H1 (cell line): ENCODE measurements around the gene OR51I2. TPM values are rescaled to one million over a fixed set of nuclear protein-coding genes. Genes with fewer than 3 reads are reported as not detected.

Experiments used
- CTCF ChIA-PET: fragments of 300-600 bp; sonication (Branson Sonifier 250); formaldehyde crosslinking; loops from one replicate; lab custom pipeline; 2021; ENCODE audit not compliant: partially characterized antibody; lab: Charles Lee
- POLR2A ChIA-PET: fragments of 300-600 bp; sonication (Branson Sonifier 250); formaldehyde crosslinking; loops from one replicate; lab custom pipeline; 2021; ENCODE audit warnings: inconsistent platforms; ENCODE audit not compliant: partially characterized antibody; lab: Charles Lee
- DNase-seq, 2 experiments: peaks; one replicate each; pipeline versions ENCODE4 v3.0.0 to v3.0.0-alpha.2; 2010 to 2022; ENCODE audit warnings: low spot score in 2 of 2, low read depth in 1 of 2, mixed read lengths in 1 of 2
- FAIRE-seq: peaks from 2 replicates; lab custom pipeline; 2011; peaks lifted over from hg19 to GRCh38; lab: Jason Lieb, UNC
- H2AFZ ChIP-seq: 2 replicates; pipeline ENCODE4 v1.8.1; 2012; ENCODE audit warnings: low read length, inconsistent platforms
- H2AK5ac ChIP-seq: 2 replicates; pipeline ENCODE4 v1.6.1; 2013; ENCODE audit warnings: low read depth, low read length
- H2BK120ac ChIP-seq: replicated peaks from 2 replicates; pipeline ENCODE3; 2013; ENCODE audit warnings: low read depth, low read length, inconsistent platforms
- H2BK12ac ChIP-seq: 2 replicates; pipeline ENCODE4 v1.6.1; 2013; ENCODE audit warnings: low read depth, low read length
- H2BK15ac ChIP-seq: 2 replicates; pipeline ENCODE4 v1.6.1; 2013; ENCODE audit warnings: low read length
- H2BK20ac ChIP-seq: 2 replicates; pipeline ENCODE4 v1.6.1; 2013; ENCODE audit warnings: low read length
- H2BK5ac ChIP-seq: 2 replicates; pipeline ENCODE4 v1.6.1; 2013; ENCODE audit warnings: low read depth, low read length
- H3K14ac ChIP-seq: 2 replicates; pipeline ENCODE4 v1.6.1; 2013; ENCODE audit warnings: inconsistent platforms; ENCODE audit not compliant: insufficient read length
- H3K18ac ChIP-seq: 2 replicates; pipeline ENCODE4 v1.6.1; 2013; ENCODE audit warnings: low read length; ENCODE audit errors: extremely low read depth
- H3K23ac ChIP-seq: 2 replicates; pipeline ENCODE4 v1.6.1; 2013; ENCODE audit warnings: inconsistent platforms; ENCODE audit not compliant: insufficient read length
- H3K23me2 ChIP-seq: 2 replicates; pipeline ENCODE4 v1.6.1; 2013; ENCODE audit warnings: low read depth, low read length
- H3K27ac ChIP-seq: 2 replicates; pipeline ENCODE4 v1.6.1; 2011; ENCODE audit warnings: low read depth, low read length, inconsistent platforms
- H3K27me3 ChIP-seq, 4 experiments: replicated peaks in 1 of 4; 1 replicate in 1 of 4; 2 replicates in 3 of 4; pipeline versions ENCODE4 v1.6.1 to v1.8.1; 2011 to 2013; ENCODE audit warnings: low read length in 3 of 4, mild to moderate bottlenecking in 3 of 4, inconsistent platforms in 2 of 4, mixed read lengths in 2 of 4, moderate library complexity in 1 of 4; ENCODE audit not compliant: control insufficient read depth in 3 of 4, insufficient read depth in 3 of 4; ENCODE audit errors: extremely low read depth in 1 of 4
- H3K36me3 ChIP-seq, 4 experiments: 2 replicates each; pipeline versions ENCODE4 v1.6.1 to v1.8.1; 2011 to 2013; ENCODE audit warnings: mild to moderate bottlenecking in 4 of 4, low read length in 3 of 4, moderate library complexity in 2 of 4, control low read depth in 1 of 4, inconsistent platforms in 1 of 4; ENCODE audit not compliant: insufficient read depth in 4 of 4, control insufficient read depth in 2 of 4
- H3K4ac ChIP-seq: replicated peaks from 2 replicates; pipeline ENCODE3; 2013; ENCODE audit warnings: low read length, low read depth, mixed read lengths, inconsistent platforms; ENCODE audit not compliant: insufficient read length
- H3K4me1 ChIP-seq, 4 experiments: replicated peaks in 1 of 4; 1 replicate in 1 of 4; 2 replicates in 3 of 4; pipeline versions ENCODE4 v1.6.1 to v1.8.1; 2011 to 2013; ENCODE audit warnings: low read length in 3 of 4, inconsistent platforms in 2 of 4, mixed read lengths in 1 of 4; ENCODE audit not compliant: insufficient read depth in 4 of 4, control insufficient read depth in 3 of 4
- H3K4me2 ChIP-seq, 2 experiments: 2 replicates each; pipeline versions ENCODE4 v1.6.1 to v1.8.1; 2011 to 2013; ENCODE audit warnings: low read depth in 2 of 2, low read length in 2 of 2, control low read depth in 1 of 2, inconsistent platforms in 1 of 2, mild to moderate bottlenecking in 1 of 2; ENCODE audit not compliant: insufficient read depth in 1 of 2
- H3K4me3 ChIP-seq, 4 experiments: fragments of 200-600, 300-600 bp in 1 of 4; sonication (generic), shearing (Covaris generic), sonication (Bioruptor Twin) in 1 of 4; 2 replicates each; pipeline versions ENCODE4 v1.5.1 to v1.8.1; 2011 to 2016; ENCODE audit warnings: low read length in 4 of 4, low read depth in 3 of 4, control low read depth in 2 of 4, inconsistent platforms in 2 of 4, mild to moderate bottlenecking in 2 of 4, mixed read lengths in 1 of 4, moderate library complexity in 1 of 4; ENCODE audit not compliant: insufficient read depth in 2 of 4; ENCODE audit errors: extremely low read depth in 1 of 4
- H3K56ac ChIP-seq: replicated peaks from 2 replicates; pipeline ENCODE3; 2013; ENCODE audit warnings: low read depth, mild to moderate bottlenecking, mixed read lengths, low read length, inconsistent platforms; ENCODE audit not compliant: insufficient read length
- H3K79me1 ChIP-seq: 2 replicates; pipeline ENCODE4 v1.6.1; 2013; ENCODE audit warnings: low read depth, low read length, control low read depth
- H3K79me2 ChIP-seq, 2 experiments: 2 replicates each; pipeline versions ENCODE4 v1.6.1 to v1.8.1; 2012 to 2013; ENCODE audit warnings: low read length in 2 of 2, mild to moderate bottlenecking in 2 of 2, inconsistent platforms in 1 of 2; ENCODE audit not compliant: insufficient read depth in 2 of 2, control insufficient read depth in 1 of 2
- H3K9ac ChIP-seq, 4 experiments: replicated peaks in 1 of 4; 1 replicate in 1 of 4; 2 replicates in 3 of 4; pipeline versions ENCODE4 v1.6.1 to v1.8.1; 2011 to 2013; ENCODE audit warnings: low read depth in 3 of 4, low read length in 3 of 4, control low read depth in 2 of 4, mild to moderate bottlenecking in 2 of 4, moderate library complexity in 2 of 4, inconsistent platforms in 1 of 4; ENCODE audit errors: extremely low read depth in 1 of 4
- H3K9me3 ChIP-seq, 2 experiments: 2 replicates each; pipeline versions ENCODE4 v1.6.1 to v1.8.1; 2012 to 2013; ENCODE audit warnings: mild to moderate bottlenecking in 2 of 2, moderate library complexity in 2 of 2, control low read depth in 1 of 2, inconsistent platforms in 1 of 2, low read depth in 1 of 2, low read length in 1 of 2, mixed read lengths in 1 of 2; ENCODE audit not compliant: insufficient read depth in 2 of 2
- H4K20me1 ChIP-seq, 2 experiments: replicated peaks in 1 of 2; 2 replicates each; pipeline versions ENCODE3 to v1.8.1; 2011 to 2013; ENCODE audit warnings: inconsistent platforms in 2 of 2, low read length in 2 of 2, mild to moderate bottlenecking in 1 of 2; ENCODE audit not compliant: insufficient read depth in 2 of 2, control insufficient read depth in 1 of 2
- H4K5ac ChIP-seq: 2 replicates; pipeline ENCODE4 v1.6.1; 2013; ENCODE audit warnings: low read length, low read depth, mixed read lengths, inconsistent platforms; ENCODE audit not compliant: insufficient read length
- H4K8ac ChIP-seq: 2 replicates; pipeline ENCODE4 v1.8.0; 2013; ENCODE audit warnings: mild to moderate bottlenecking, moderate library complexity, low read length, inconsistent platforms; ENCODE audit not compliant: insufficient read depth; ENCODE audit errors: extremely low read depth
- H4K91ac ChIP-seq: replicated peaks from 2 replicates; pipeline ENCODE3; 2013; ENCODE audit warnings: low read length, mixed read lengths, inconsistent platforms; ENCODE audit not compliant: insufficient read length
- ASH2L ChIP-seq: fragments of 200-600, 300-600 bp; sonication (generic); IDR thresholded peaks from one replicate; pipeline ENCODE4 v1.7.1; 2017; ENCODE audit warnings: low read length
- BCL11A ChIP-seq, 2 experiments: IDR thresholded peaks; one replicate each; pipeline ENCODE4 v1.6.1; 2011; ENCODE audit warnings: low read depth in 2 of 2, low read length in 2 of 2, mild to moderate bottlenecking in 2 of 2
- CBX8 ChIP-seq: fragments of 300-800, 300-1000 bp; sonication (generic); IDR thresholded peaks from 2 replicates; pipeline ENCODE4 v1.7.1; 2016; ENCODE audit warnings: low read depth, low read length, borderline replicate concordance
- CHD2 ChIP-seq: IDR thresholded peaks from 2 replicates; pipeline ENCODE4 v1.6.1; 2012; ENCODE audit warnings: low read length, improper control_type of control experiment
- CTBP2 ChIP-seq: IDR thresholded peaks from 2 replicates; pipeline ENCODE4 v1.7.0; 2011; ENCODE audit warnings: borderline replicate concordance, mild to moderate bottlenecking, moderate library complexity, mixed read lengths, low read length; ENCODE audit not compliant: insufficient read depth, insufficient read length
- FOSL1 ChIP-seq: IDR thresholded peaks from 2 replicates; pipeline ENCODE4 v1.6.1; 2011; ENCODE audit warnings: mild to moderate bottlenecking, low read depth, low read length, moderate library complexity; ENCODE audit not compliant: insufficient read depth
- GABPA ChIP-seq: IDR thresholded peaks from 2 replicates; pipeline ENCODE4 v1.6.1; 2011; ENCODE audit warnings: mild to moderate bottlenecking, low read length, moderate library complexity, borderline replicate concordance; ENCODE audit not compliant: insufficient read depth
- MAFK ChIP-seq: IDR thresholded peaks from 2 replicates; pipeline ENCODE4 v1.6.1; 2012; ENCODE audit warnings: low read depth, mild to moderate bottlenecking, improper control_type of control experiment, low read length
- RXRA ChIP-seq: IDR thresholded peaks from 2 replicates; pipeline ENCODE4 v1.6.1; 2011; ENCODE audit warnings: low read depth, mild to moderate bottlenecking, low read length, moderate library complexity; ENCODE audit not compliant: insufficient read depth
- SIRT6 ChIP-seq: IDR thresholded peaks from one replicate; pipeline ENCODE4 v1.7.1; 2012; ENCODE audit warnings: low read length, inconsistent platforms
- SIX5 ChIP-seq: IDR thresholded peaks from 2 replicates; pipeline ENCODE4 v1.6.1; 2011; ENCODE audit warnings: mild to moderate bottlenecking, low read depth, low read length
- TAF1 ChIP-seq: IDR thresholded peaks from 2 replicates; pipeline ENCODE4 v1.6.1; 2011; ENCODE audit warnings: mild to moderate bottlenecking, low read depth, low read length
- TBP ChIP-seq: IDR thresholded peaks from 2 replicates; pipeline ENCODE4 v1.6.1; 2011; ENCODE audit warnings: low read depth, low read length, improper control_type of control experiment
- TEAD4 ChIP-seq: IDR thresholded peaks from 2 replicates; pipeline ENCODE4 v1.6.1; 2012; ENCODE audit warnings: low read depth, low read length, inconsistent platforms, mixed read lengths
- YY1 ChIP-seq: IDR thresholded peaks from 2 replicates; pipeline ENCODE4 v1.6.1; 2011; ENCODE audit warnings: low read depth, mild to moderate bottlenecking, low read length
- WGBS, 2 experiments: shearing (Covaris generic) in 1 of 2; methylation state at CpG; one replicate each; pipeline versions ENCODE4 v1.1.6 to v1.1.7; 2013 to 2015; ENCODE audit warnings: low lambda C conversion rate in 2 of 2, mixed read lengths in 2 of 2, inconsistent platforms in 1 of 2, low coverage in 1 of 2, missing lambda C conversion rate in 1 of 2; ENCODE audit not compliant: insufficient replicate concordance in 2 of 2, insufficient coverage in 1 of 2, insufficient read length in 1 of 2; ENCODE audit errors: extremely low coverage in 1 of 2, missing lambda C conversion rate in 1 of 2; 5-methylcytosine and 5-hydroxymethylcytosine counted together
- polyA plus RNA-seq, 7 experiments: library from polyadenylated mRNA; depleted of rRNA in 3 of 7; stranded (reverse) in 5 of 7; unstranded in 2 of 7; fragments of >200 nt in 5 of 7; fragments of 200-250 nt in 2 of 7; gene quantifications; 1 replicate in 5 of 7; 2 replicates in 1 of 7; 4 replicates in 1 of 7; pipeline versions ENCODE4 v1.2.1 to v1.2.3, GENCODE V29; 2011 to 2013; ENCODE audit warnings: missing spikeins in 2 of 7, mixed read lengths in 2 of 7
- total RNA-seq: library from RNA; stranded (reverse); fragmentation: NEBNext Ultra II Directional; extraction: Animal tissue kit (Norgen Biotek cat#: 25700); gene quantifications from 2 replicates; pipeline ENCODE4 v1.2.1, GENCODE V29; 2021

Gene OR51I2
- total and polyA plus RNA-seq, 2 of the 8 experiments (the other 6 are each of a cell fraction or from before 2014, with no cell fraction given), result not detected

GRCh38 chr11:5488798-5489399 lies 39.8 kb downstream of the OR51I2 start:
- no peak overlapping the region for H2BK120ac ChIP-seq
- H3K9ac ChIP-seq, result no peak overlapping the region
- no peak overlapping the region for H4K91ac ChIP-seq
- H3K56ac ChIP-seq, result no peak overlapping the region
- H3K4me2 ChIP-seq, result no peak overlapping the region
- H2AFZ ChIP-seq, result no peak overlapping the region
- WGBS, 2 experiments, result 84% methylated on average over 4 of the region's 4 CpGs; no CpG with 5 or more reads in 1 of the 2 experiments
- no peak overlapping the region for H2BK20ac ChIP-seq
- no peak overlapping the region for H3K4me3 ChIP-seq
- no peaks in the 10 kb centered on the region for H3K4me1 ChIP-seq
- no peak overlapping the region for H3K18ac ChIP-seq
- H2BK12ac ChIP-seq, result no peak overlapping the region
- H3K79me2 ChIP-seq, result no peaks in the 10 kb centered on the region
- H3K14ac ChIP-seq, result no peak overlapping the region
- no peak overlapping the region for H3K27ac ChIP-seq
- DNase-seq, result no peak
- no peak for TF ChIP-seq TEAD4
- TF ChIP-seq SIRT6, result no peak
- no peak for TF ChIP-seq SIX5
- no peak for TF ChIP-seq TAF1
- TF ChIP-seq FOSL1, result no peak
- no peak for TF ChIP-seq RXRA
- TF ChIP-seq CTBP2, result no peak
- TF ChIP-seq YY1, result no peak
- TF ChIP-seq TBP, result no peak
- TF ChIP-seq MAFK, result no peak
- no peak for TF ChIP-seq CBX8
- TF ChIP-seq ASH2L, result no peak
- TF ChIP-seq BCL11A (IDR thresholded peaks at IDR 0.05; ENCODE audit: low read depth in 2 of 2, low read length in 2 of 2), result no peak
- TF ChIP-seq CHD2, result no peak
- no peak for TF ChIP-seq GABPA
- H3K23ac ChIP-seq, result no peak overlapping the region
- H4K5ac ChIP-seq, result no peak overlapping the region
- no peak overlapping the region for H2AK5ac ChIP-seq
- no peak overlapping the region for H3K4ac ChIP-seq
- H3K36me3 ChIP-seq, result no peaks in the 10 kb centered on the region
- H4K20me1 ChIP-seq, result no peaks in the 10 kb centered on the region
- FAIRE-seq, result no peak
- no peak overlapping the region for H2BK15ac ChIP-seq
- CTCF ChIA-PET, result interaction anchor here (1.2 kb wide), 1 partner anchor 12 kb away, joined by 4 read pairs; no protein-coding TSS in a partner anchor
- POLR2A ChIA-PET, result no interaction called here
- H4K8ac ChIP-seq, result no peak overlapping the region
- H3K79me1 ChIP-seq, result no peaks in the 10 kb centered on the region
- no peak overlapping the region for H2BK5ac ChIP-seq
- H3K23me2 ChIP-seq, result no peaks in the 10 kb centered on the region
- no peaks in the 10 kb centered on the region for H3K27me3 ChIP-seq
- no peaks in the 10 kb centered on the region for H3K9me3 ChIP-seq
